Neuronal stem cell (in vitro differentiated cells): ENCODE data around the gene ADO.

Experiments used
- DNase-seq: peaks from one replicate; pipeline ENCODE4 v3.0.0-alpha.2; 2013; ENCODE audit warnings: low spot score
- H2AFZ ChIP-seq: one replicate; pipeline ENCODE4 v1.6.1; 2013; ENCODE audit warnings: mild to moderate bottlenecking, low read length, inconsistent platforms
- H2AK5ac ChIP-seq: 2 replicates; pipeline ENCODE4 v1.6.1; 2013; ENCODE audit warnings: low read depth, mild to moderate bottlenecking, inconsistent platforms, low read length, moderate library complexity, mixed read lengths
- H2BK120ac ChIP-seq: 2 replicates; pipeline ENCODE4 v1.6.1; 2013; ENCODE audit warnings: low read depth, mild to moderate bottlenecking, inconsistent platforms, low read length, moderate library complexity, mixed read lengths
- H2BK12ac ChIP-seq: one replicate; pipeline ENCODE4 v1.6.1; 2013; ENCODE audit warnings: low read length, inconsistent platforms
- H2BK15ac ChIP-seq: 2 replicates; pipeline ENCODE4 v1.6.1; 2013; ENCODE audit warnings: mild to moderate bottlenecking, low read length, inconsistent platforms, mixed read lengths
- H2BK5ac ChIP-seq: one replicate; pipeline ENCODE4 v1.6.1; 2013; ENCODE audit warnings: inconsistent platforms, mild to moderate bottlenecking, low read length, moderate library complexity
- H3K14ac ChIP-seq: one replicate; pipeline ENCODE4 v1.6.1; 2013; ENCODE audit warnings: low read length, inconsistent platforms
- H3K18ac ChIP-seq: 2 replicates; pipeline ENCODE4 v1.6.1; 2013; ENCODE audit warnings: low read length, inconsistent platforms
- H3K23ac ChIP-seq: 2 replicates; pipeline ENCODE4 v1.6.1; 2013; ENCODE audit warnings: low read depth, mild to moderate bottlenecking, mixed read lengths, low read length, inconsistent platforms; ENCODE audit not compliant: poor library complexity
- H3K27ac ChIP-seq: replicated peaks from 3 replicates; pipeline ENCODE4 v1.5.1; 2013; ENCODE audit warnings: low read length, inconsistent platforms
- H3K27me3 ChIP-seq, 3 experiments: 2 replicates each; pipeline ENCODE4 v1.6.1; 2013; ENCODE audit warnings: low read length in 3 of 3, mild to moderate bottlenecking in 2 of 3, inconsistent platforms in 1 of 3, low read depth in 1 of 3, mixed read lengths in 1 of 3, moderate library complexity in 1 of 3; ENCODE audit not compliant: control insufficient read depth in 3 of 3, insufficient read depth in 3 of 3
- H3K36me3 ChIP-seq, 2 donors: replicated peaks in 1 of 2; 2 replicates each; pipeline ENCODE4 v1.6.1; 2013; ENCODE audit warnings: low read length in 2 of 2; ENCODE audit not compliant: control insufficient read depth in 2 of 2, insufficient read depth in 2 of 2
- H3K4ac ChIP-seq: 2 replicates; pipeline ENCODE4 v1.6.1; 2013; ENCODE audit warnings: inconsistent platforms, mild to moderate bottlenecking, low read length, moderate library complexity
- H3K4me1 ChIP-seq, 2 donors: 1 replicate in 1 of 2; 2 replicates in 1 of 2; pipeline ENCODE4 v1.6.1; 2013; ENCODE audit warnings: low read length in 2 of 2, low read depth in 1 of 2; ENCODE audit not compliant: control insufficient read depth in 2 of 2, insufficient read depth in 1 of 2
- H3K4me2 ChIP-seq: one replicate; pipeline ENCODE4 v1.6.1; 2013; ENCODE audit warnings: mild to moderate bottlenecking, low read length, inconsistent platforms; ENCODE audit not compliant: insufficient read depth, poor library complexity, severe bottlenecking
- H3K4me3 ChIP-seq, 2 donors: 2 replicates each; pipeline ENCODE4 v1.5.1; 2013; ENCODE audit warnings: low read length in 2 of 2, mild to moderate bottlenecking in 2 of 2, inconsistent platforms in 1 of 2, moderate library complexity in 1 of 2
- H3K79me1 ChIP-seq: one replicate; pipeline ENCODE4 v1.6.1; 2013; ENCODE audit warnings: low read depth, mild to moderate bottlenecking, inconsistent platforms, low read length, moderate library complexity
- H3K9ac ChIP-seq: one replicate; pipeline ENCODE4 v1.6.1; 2013; ENCODE audit warnings: mild to moderate bottlenecking, low read depth, low read length, inconsistent platforms; ENCODE audit not compliant: poor library complexity
- H3K9me3 ChIP-seq, 2 donors: replicated peaks in 1 of 2; 2 replicates each; pipeline versions ENCODE3 to v1.6.1; 2013; ENCODE audit warnings: low read length in 2 of 2, mild to moderate bottlenecking in 2 of 2, inconsistent platforms in 1 of 2, low read depth in 1 of 2, mixed read lengths in 1 of 2, moderate library complexity in 1 of 2; ENCODE audit not compliant: control insufficient read depth in 2 of 2, insufficient read depth in 1 of 2
- H4K8ac ChIP-seq: one replicate; pipeline ENCODE4 v1.6.1; 2013; ENCODE audit warnings: low read depth, mild to moderate bottlenecking, inconsistent platforms, low read length, moderate library complexity
- H4K91ac ChIP-seq: one replicate; pipeline ENCODE4 v1.6.1; 2013; ENCODE audit warnings: low read length, low read depth, mild to moderate bottlenecking, inconsistent platforms; ENCODE audit not compliant: poor library complexity
- WGBS, 2 donors: extraction: QIAGEN DNeasy Blood & Tissue Kit; methylation state at CpG; one replicate each; pipeline ENCODE4 v1.1.7; 2013; ENCODE audit warnings: missing lambda C conversion rate in 2 of 2, mixed read lengths in 1 of 2; ENCODE audit not compliant: insufficient read length in 2 of 2, insufficient replicate concordance in 1 of 2; ENCODE audit errors: extremely low coverage in 2 of 2; 5-methylcytosine and 5-hydroxymethylcytosine counted together

Gene ADO

GRCh38 chr10:62759599-62760175, 44.8 kb upstream of the ADO start:
- no peak overlapping the region for H3K18ac ChIP-seq
- H2AFZ ChIP-seq = peak overlapping the region; percentile 89
- peaks cover 6 to 20% of the 10 kb centered on the region in 2 donors for H3K4me1 ChIP-seq
- no peak overlapping the region for H3K4ac ChIP-seq
- no peak overlapping the region for H3K23ac ChIP-seq
- no peak overlapping the region for H3K9ac ChIP-seq
- no peaks in the 10 kb centered on the region for H3K9me3 ChIP-seq
- no peak overlapping the region for H3K27ac ChIP-seq
- H3K14ac ChIP-seq = no peak overlapping the region
- no peak overlapping the region for H2BK5ac ChIP-seq
- H3K4me3 ChIP-seq = peak overlapping the region in 1 of 2 donors; percentile 40
- H3K36me3 ChIP-seq = no peaks in the 10 kb centered on the region
- DNase-seq = no peak
- no peak overlapping the region for H4K91ac ChIP-seq
- H2BK120ac ChIP-seq = no peak overlapping the region
- H4K8ac ChIP-seq = no peak overlapping the region
- H2BK12ac ChIP-seq = no peak overlapping the region
- no peak overlapping the region for H2AK5ac ChIP-seq
- H2BK15ac ChIP-seq = no peak overlapping the region
- H3K4me2 ChIP-seq = no peak overlapping the region
- WGBS, 2 donors = no CpG with 5 or more reads among the region's 5 CpGs
- peaks cover 0 to 3% (median 0%) of the 10 kb centered on the region in 3 experiments for H3K27me3 ChIP-seq
- no peaks in the 10 kb centered on the region for H3K79me1 ChIP-seq

- Histone ChIP-seq H2BK120ac (no peak overlapping the region), H4K91ac (no peak overlapping the region), H2BK15ac (no peak overlapping the region), H3K18ac (no peak overlapping the region), H3K27me3 (peaks cover 0 to 3% (median 0%) of the 10 kb centered on the region in 3 experiments), H3K4me3 (peak overlapping the region in 1 of 2 donors; percentile 40), H3K4me2 (no peak overlapping the region), H3K23ac (no peak overlapping the region), H2AK5ac (no peak overlapping the region), H3K9me3 (no peaks in the 10 kb centered on the region), H3K14ac (no peak overlapping the region), H3K79me1 (no peaks in the 10 kb centered on the region), H2AFZ (peak overlapping the region; percentile 89), H3K27ac (no peak overlapping the region), H3K36me3 (no peaks in the 10 kb centered on the region), H2BK12ac (no peak overlapping the region), H3K9ac (no peak overlapping the region), H3K4me1 (peaks cover 6 to 20% of the 10 kb centered on the region in 2 donors), H2BK5ac (no peak overlapping the region), H3K4ac (no peak overlapping the region), H4K8ac (no peak overlapping the region)
- no CpG with 5 or more reads among the region's 14 CpGs for WGBS, 2 donors
- peak; percentile 51 for DNase-seq
Observed at GRCh38 chr10:62760401-62760800, 44.1 kb upstream of the ADO start.

GRCh38 chr10:62761115-62761514, 43.4 kb upstream of the ADO start:
- Histone ChIP-seq H3K9ac (no peak overlapping the region), H2BK5ac (no peak overlapping the region), H3K27me3 (peaks cover 0 to 3% (median 0%) of the 10 kb centered on the region in 3 experiments), H3K9me3 (no peaks in the 10 kb centered on the region), H4K8ac (no peak overlapping the region), H3K4me3 (no peak overlapping the region), H3K4me2 (no peak overlapping the region), H3K4ac (no peak overlapping the region), H2AK5ac (no peak overlapping the region), H3K27ac (no peak overlapping the region), H3K36me3 (no peaks in the 10 kb centered on the region), H3K23ac (no peak overlapping the region), H3K14ac (no peak overlapping the region), H3K79me1 (no peaks in the 10 kb centered on the region), H2BK120ac (no peak overlapping the region), H2BK12ac (no peak overlapping the region), H3K4me1 (peaks cover 6 to 20% of the 10 kb centered on the region in 2 donors), H2BK15ac (no peak overlapping the region), H3K18ac (no peak overlapping the region), H4K91ac (no peak overlapping the region), H2AFZ (peak overlapping the region; percentile 89)
- WGBS, 2 donors = no CpG with 5 or more reads among the region's 3 CpGs
- DNase-seq = no peak

- H3K27me3 ChIP-seq = peaks cover 0 to 3% (median 0%) of the 10 kb centered on the region in 3 experiments
- H3K79me1 ChIP-seq = no peaks in the 10 kb centered on the region
- H3K14ac ChIP-seq = no peak overlapping the region
- no peak overlapping the region for H2AK5ac ChIP-seq
- H2AFZ ChIP-seq = peak overlapping the region; percentile 25
- no peak overlapping the region for H3K18ac ChIP-seq
- no CpG with 5 or more reads among the region's 4 CpGs for WGBS, 2 donors
- no peak overlapping the region for H2BK15ac ChIP-seq
- H3K4me1 ChIP-seq = peaks cover 6 to 20% of the 10 kb centered on the region in 2 donors
- no peak overlapping the region for H2BK5ac ChIP-seq
- H3K36me3 ChIP-seq = no peaks in the 10 kb centered on the region
- peak overlapping the region; percentile 9 for H3K9ac ChIP-seq
- DNase-seq = no peak
- no peak overlapping the region for H3K4ac ChIP-seq
- H3K27ac ChIP-seq = no peak overlapping the region
- no peak overlapping the region for H2BK12ac ChIP-seq
- no peak overlapping the region for H3K4me3 ChIP-seq
- no peak overlapping the region for H4K91ac ChIP-seq
- no peak overlapping the region for H2BK120ac ChIP-seq
- H4K8ac ChIP-seq = no peak overlapping the region
- H3K4me2 ChIP-seq = no peak overlapping the region
- H3K23ac ChIP-seq = no peak overlapping the region
- no peaks in the 10 kb centered on the region for H3K9me3 ChIP-seq
Observed at GRCh38 chr10:62763155-62763554, 41.4 kb upstream of the ADO start.
